CD14-positive monocyte (primary cell): ENCODE results near the gene AGTPBP1. TPM values are rescaled to one million over a fixed set of nuclear protein-coding genes. Genes with fewer than 3 reads are reported as not detected.
A peak's percentile ranks its signal among the peaks of the same experiment; 100 is the strongest.
"Not testable (repeated sequence)": the region's sequence is repeated elsewhere in the genome, so short reads cannot be mapped to it uniquely, and the experiment has no call there.

Experiments used
- DNase-seq, 3 donors: peaks; one replicate each; pipeline ENCODE4 v3.0.0-alpha.2; 2011 to 2022
- H2AFZ ChIP-seq: 2 replicates; pipeline ENCODE4 v1.6.0; 2012; ENCODE audit warnings: mild to moderate bottlenecking, low read depth, low read length, inconsistent platforms; ENCODE audit not compliant: insufficient read depth, poor library complexity, severe bottlenecking
- H3K27ac ChIP-seq, 2 donors: 1 replicate in 1 of 2; 2 replicates in 1 of 2; pipeline ENCODE4 v1.5.1; 2012 to 2013; ENCODE audit warnings: low read length in 2 of 2, control low read depth in 1 of 2, inconsistent platforms in 1 of 2, low read depth in 1 of 2, mild to moderate bottlenecking in 1 of 2
- H3K27me3 ChIP-seq, 2 donors: one replicate each; pipeline versions ENCODE4 v1.6.0 to v1.6.1; 2011 to 2013; ENCODE audit warnings: low read length in 2 of 2; ENCODE audit not compliant: control insufficient read depth in 2 of 2, insufficient read depth in 2 of 2
- H3K36me3 ChIP-seq, 2 donors: replicated peaks in 1 of 2; 1 replicate in 1 of 2; 2 replicates in 1 of 2; pipeline versions ENCODE4 v1.5.1 to v1.6.1; 2012 to 2013; ENCODE audit warnings: low read length in 2 of 2, control low read depth in 1 of 2, inconsistent platforms in 1 of 2, mild to moderate bottlenecking in 1 of 2; ENCODE audit not compliant: insufficient read depth in 2 of 2, control insufficient read depth in 1 of 2
- H3K4me1 ChIP-seq, 2 donors: 1 replicate in 1 of 2; 2 replicates in 1 of 2; pipeline versions ENCODE4 v1.5.1 to v1.6.1; 2012 to 2013; ENCODE audit warnings: low read length in 2 of 2, control low read depth in 1 of 2, inconsistent platforms in 1 of 2, mild to moderate bottlenecking in 1 of 2, moderate library complexity in 1 of 2; ENCODE audit not compliant: insufficient read depth in 2 of 2, control insufficient read depth in 1 of 2
- H3K4me2 ChIP-seq: replicated peaks from 2 replicates; pipeline ENCODE3; 2012; ENCODE audit warnings: low read length, moderate library complexity, mild to moderate bottlenecking; ENCODE audit not compliant: poor library complexity, severe bottlenecking; ENCODE audit errors: extremely low read depth
- H3K4me3 ChIP-seq, 3 experiments: fragments of 200-600 bp in 1 of 3; sonication (generic) in 1 of 3; replicated peaks in 1 of 3; 1 replicate in 2 of 3; 2 replicates in 1 of 3; pipeline ENCODE4 v1.5.1; 2011 to 2013; ENCODE audit warnings: low read length in 3 of 3, mild to moderate bottlenecking in 3 of 3, control low read depth in 2 of 3, low read depth in 2 of 3, inconsistent platforms in 1 of 3, moderate library complexity in 1 of 3
- H3K79me2 ChIP-seq: 2 replicates; pipeline ENCODE4 v1.6.0; 2012; ENCODE audit warnings: mild to moderate bottlenecking, control low read depth, inconsistent platforms, low read length, moderate library complexity; ENCODE audit not compliant: insufficient read depth
- H3K9ac ChIP-seq: 2 replicates; pipeline ENCODE4 v1.6.0; 2017; ENCODE audit warnings: low read length, mild to moderate bottlenecking; ENCODE audit not compliant: insufficient read depth, poor library complexity, severe bottlenecking
- H3K9me3 ChIP-seq, 2 donors: replicated peaks in 1 of 2; 1 replicate in 1 of 2; 2 replicates in 1 of 2; pipeline versions ENCODE4 v1.5.1 to v1.6.1; 2012 to 2013; ENCODE audit warnings: low read length in 2 of 2, control low read depth in 1 of 2; ENCODE audit not compliant: control insufficient read depth in 1 of 2, insufficient read depth in 1 of 2
- H4K20me1 ChIP-seq: 2 replicates; pipeline ENCODE4 v1.6.0; 2012; ENCODE audit warnings: mild to moderate bottlenecking, low read length, control low read depth, moderate library complexity; ENCODE audit not compliant: insufficient read depth
- H3K27ac Mint-ChIP-seq, 7 donors: one replicate each; pipeline ENCODE4 v1.8.0; 2020; ENCODE audit warnings: mild to moderate bottlenecking in 7 of 7, mixed read lengths in 7 of 7, moderate library complexity in 6 of 7, inconsistent platforms in 2 of 7
- H3K27me3 Mint-ChIP-seq, 3 donors: one replicate each; pipeline ENCODE4 v1.8.0; 2021 to 2022; ENCODE audit warnings: low read depth in 3 of 3, mild to moderate bottlenecking in 3 of 3, mixed read lengths in 3 of 3, moderate library complexity in 3 of 3, inconsistent platforms in 1 of 3
- H3K36me3 Mint-ChIP-seq, 2 donors: one replicate each; pipeline ENCODE4 v1.8.0; 2020; ENCODE audit warnings: mixed read lengths in 2 of 2, inconsistent platforms in 1 of 2, mild to moderate bottlenecking in 1 of 2
- H3K4me1 Mint-ChIP-seq: one replicate; pipeline ENCODE4 v1.8.0; 2020; ENCODE audit warnings: mild to moderate bottlenecking, mixed read lengths
- H3K4me3 Mint-ChIP-seq, 2 donors: one replicate each; pipeline ENCODE4 v1.8.0; 2020; ENCODE audit warnings: mild to moderate bottlenecking in 2 of 2, mixed read lengths in 2 of 2, moderate library complexity in 1 of 2
- H3K9me3 Mint-ChIP-seq, 7 donors: one replicate each; pipeline ENCODE4 v1.8.0; 2020 to 2022; ENCODE audit warnings: mixed read lengths in 7 of 7, mild to moderate bottlenecking in 6 of 7, moderate library complexity in 6 of 7, inconsistent platforms in 2 of 7
- WGBS: methylation state at CpG from one replicate; pipeline ENCODE4 v1.1.5; 2013; ENCODE audit warnings: missing lambda C conversion rate; ENCODE audit not compliant: insufficient coverage; 5-methylcytosine and 5-hydroxymethylcytosine counted together
- intact Hi-C, 2 donors: fragments of 100-400 bp; cut with micrococcal nuclease; formaldehyde crosslinking; loops; one replicate each; pipeline versions ENCODE4 v1.15.0 to v1.15.1; 2023
- polyA plus RNA-seq, 3 donors: library from polyadenylated mRNA; depleted of rRNA in 1 of 3; unstranded in 2 of 3; stranded (reverse) in 1 of 3; fragments of 300-500 nt in 2 of 3; fragments of >200 nt in 1 of 3; fragmentation: Illumina TruSeq in 2 of 3; gene quantifications; 1 replicate in 2 of 3; 2 replicates in 1 of 3; pipeline ENCODE4 v1.2.3, GENCODE V29; 2012 to 2021

AGTPBP1 gene
- polyA plus RNA-seq, 3 donors, result 55.6 to 90.3 (median 77.0) TPM

- peaks cover 11 to 26% of the 10 kb centered on the region in 2 donors for H3K36me3 Mint-ChIP-seq
- no CpG with 5 or more reads among the region's 3 CpGs for WGBS
- H3K9me3 Mint-ChIP-seq, H3K9me3 ChIP-seq, DNase-seq, H3K27ac ChIP-seq, H3K4me3 ChIP-seq, H3K36me3 ChIP-seq, H3K27me3 ChIP-seq, H3K27ac Mint-ChIP-seq, H3K27me3 Mint-ChIP-seq, H4K20me1 ChIP-seq, H3K4me1 Mint-ChIP-seq, H3K9ac ChIP-seq, H3K4me3 Mint-ChIP-seq, H3K4me1 ChIP-seq, H3K79me2 ChIP-seq, H2AFZ ChIP-seq, intact Hi-C loops, H3K4me2 ChIP-seq: not testable (repeated sequence)
These were observed 20.0 kb upstream of the AGTPBP1 start for GRCh38 chr9:85761802-85762201.

- H3K4me1 ChIP-seq, intact Hi-C loops, H3K9me3 ChIP-seq, H3K27me3 Mint-ChIP-seq, H3K79me2 ChIP-seq, H3K27me3 ChIP-seq, H3K36me3 ChIP-seq, H3K4me2 ChIP-seq, H2AFZ ChIP-seq, H3K9ac ChIP-seq, H3K27ac ChIP-seq, H3K9me3 Mint-ChIP-seq, H3K4me3 Mint-ChIP-seq, H4K20me1 ChIP-seq, H3K27ac Mint-ChIP-seq, H3K4me3 ChIP-seq, H3K4me1 Mint-ChIP-seq: not testable (repeated sequence)
- no CpG with 5 or more reads among the region's 2 CpGs for WGBS
- peaks cover 21 to 39% of the 10 kb centered on the region in 2 donors for H3K36me3 Mint-ChIP-seq
- peak in 2 of 3 donors; percentile 16 to 43 for DNase-seq
These were observed 16.0 kb upstream of the AGTPBP1 start for GRCh38 chr9:85757716-85758115.

GRCh38 chr9:85756216-85756615 is 14.5 kb upstream of the AGTPBP1 start:
- H3K4me3 Mint-ChIP-seq, H3K4me1 Mint-ChIP-seq, intact Hi-C loops, H4K20me1 ChIP-seq, DNase-seq, H3K4me3 ChIP-seq, H3K79me2 ChIP-seq, H3K27ac ChIP-seq, H3K9ac ChIP-seq, H3K9me3 Mint-ChIP-seq, H3K4me2 ChIP-seq, H3K27me3 ChIP-seq, H3K9me3 ChIP-seq, H2AFZ ChIP-seq, H3K27ac Mint-ChIP-seq, H3K36me3 ChIP-seq, H3K4me1 ChIP-seq, H3K27me3 Mint-ChIP-seq: not testable (repeated sequence)
- no CpG with 5 or more reads among the region's 1 CpG for WGBS
- peaks cover 21 to 43% of the 10 kb centered on the region in 2 donors for H3K36me3 Mint-ChIP-seq
